ENCODE measurements around the gene TAS2R40. TPM values are rescaled to one million over a fixed set of nuclear protein-coding genes. Genes with fewer than 3 reads are reported as not detected.

The TAS2R40 gene
- total RNA-seq, 2 donors from 2014 or later, result not detected

DNA sequence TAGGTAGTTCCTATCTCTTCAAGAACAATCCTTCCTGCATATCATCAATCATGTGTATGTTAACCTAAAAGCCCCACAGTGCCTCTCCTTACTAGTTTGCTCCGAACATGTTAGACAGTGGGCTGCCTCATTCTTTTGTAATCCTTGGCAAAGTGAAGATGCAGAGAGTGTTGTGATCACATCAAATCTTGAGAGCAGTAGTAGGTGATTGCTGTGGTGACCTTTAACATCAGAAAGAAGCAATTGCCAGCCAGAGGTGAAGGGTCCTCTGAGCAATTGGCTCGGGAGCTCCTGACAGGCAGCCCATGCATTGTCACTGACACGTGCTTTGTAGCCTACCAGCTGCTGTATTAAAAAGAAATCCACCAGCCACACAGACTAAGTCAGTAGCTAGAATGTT is 21.8 kb downstream of the TAS2R40 start:
- Histone ChIP-seq H3K9ac (ENCODE audit: extremely low read depth, low read length, poor library complexity, severe bottlenecking) (no peak overlapping the region), H3K4me3 (ENCODE audit: low read length) (no peak overlapping the region), H3K27ac (ENCODE audit: low read depth, low read length) (no peak overlapping the region), H3K27me3 (ENCODE audit: control insufficient read depth, insufficient read depth, low read length, poor library complexity, severe bottlenecking) (no peaks in the 10 kb centered on the region), H3K4me1 (ENCODE audit: control insufficient read depth, insufficient read depth, low read length) (no peaks in the 10 kb centered on the region), H3K36me3 (ENCODE audit: control insufficient read depth, insufficient read depth, low read length) (no peaks in the 10 kb centered on the region), H3K9me3 (ENCODE audit: control insufficient read depth, low read length) (no peaks in the 10 kb centered on the region)
- Mint-ChIP-seq H3K4me3 (no peak overlapping the region), H3K27me3 (ENCODE audit: insufficient read depth) (peaks cover 16% of the 10 kb centered on the region), H3K27ac (no peak overlapping the region), H3K36me3 (ENCODE audit: low read depth) (no peaks in the 10 kb centered on the region), H3K4me1 (peaks cover 2% of the 10 kb centered on the region), H3K9me3 (no peaks in the 10 kb centered on the region)
- WGBS, 2 experiments (ENCODE audit: insufficient coverage in 1 of 2, insufficient read length in 1 of 2), result 76% methylated on average over 3 of the region's 3 CpGs; no CpG with 5 or more reads in 1 of the 2 experiments
- no peak for DNase-seq
- TF ChIP-seq, protein P1, sequence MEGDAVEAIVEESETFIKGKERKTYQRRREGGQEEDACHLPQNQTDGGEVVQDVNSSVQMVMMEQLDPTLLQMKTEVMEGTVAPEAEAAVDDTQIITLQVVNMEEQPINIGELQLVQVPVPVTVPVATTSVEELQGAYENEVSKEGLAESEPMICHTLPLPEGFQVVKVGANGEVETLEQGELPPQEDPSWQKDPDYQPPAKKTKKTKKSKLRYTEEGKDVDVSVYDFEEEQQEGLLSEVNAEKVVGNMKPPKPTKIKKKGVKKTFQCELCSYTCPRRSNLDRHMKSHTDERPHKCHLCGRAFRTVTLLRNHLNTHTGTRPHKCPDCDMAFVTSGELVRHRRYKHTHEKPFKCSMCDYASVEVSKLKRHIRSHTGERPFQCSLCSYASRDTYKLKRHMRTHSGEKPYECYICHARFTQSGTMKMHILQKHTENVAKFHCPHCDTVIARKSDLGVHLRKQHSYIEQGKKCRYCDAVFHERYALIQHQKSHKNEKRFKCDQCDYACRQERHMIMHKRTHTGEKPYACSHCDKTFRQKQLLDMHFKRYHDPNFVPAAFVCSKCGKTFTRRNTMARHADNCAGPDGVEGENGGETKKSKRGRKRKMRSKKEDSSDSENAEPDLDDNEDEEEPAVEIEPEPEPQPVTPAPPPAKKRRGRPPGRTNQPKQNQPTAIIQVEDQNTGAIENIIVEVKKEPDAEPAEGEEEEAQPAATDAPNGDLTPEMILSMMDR (conservative IDR thresholded peaks at IDR 0.05), result no peak

DNA sequence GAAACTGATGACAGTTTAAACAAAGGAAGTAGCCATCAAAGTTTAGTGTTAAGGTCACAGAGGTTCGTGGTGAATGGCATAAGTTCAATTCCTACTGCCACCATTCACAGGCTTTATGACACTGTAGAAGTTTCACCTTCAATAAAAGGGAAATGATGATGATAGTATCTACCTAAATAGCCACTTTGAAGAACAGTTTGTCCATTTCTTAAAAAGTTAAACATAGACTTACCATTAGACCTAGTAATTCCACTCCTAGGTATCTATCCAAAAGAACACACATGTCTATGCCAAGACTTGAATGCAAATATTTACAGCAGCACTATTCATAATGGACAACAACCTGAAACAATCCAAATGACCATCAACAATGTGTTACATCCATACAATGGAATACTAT is 22.5 kb downstream of the TAS2R40 start:
- no peak overlapping the region for H3K4me3 Mint-ChIP-seq
- no peaks in the 10 kb centered on the region for H3K36me3 Mint-ChIP-seq (ENCODE audit: low read depth)
- no peaks in the 10 kb centered on the region for H3K9me3 Mint-ChIP-seq

DNA sequence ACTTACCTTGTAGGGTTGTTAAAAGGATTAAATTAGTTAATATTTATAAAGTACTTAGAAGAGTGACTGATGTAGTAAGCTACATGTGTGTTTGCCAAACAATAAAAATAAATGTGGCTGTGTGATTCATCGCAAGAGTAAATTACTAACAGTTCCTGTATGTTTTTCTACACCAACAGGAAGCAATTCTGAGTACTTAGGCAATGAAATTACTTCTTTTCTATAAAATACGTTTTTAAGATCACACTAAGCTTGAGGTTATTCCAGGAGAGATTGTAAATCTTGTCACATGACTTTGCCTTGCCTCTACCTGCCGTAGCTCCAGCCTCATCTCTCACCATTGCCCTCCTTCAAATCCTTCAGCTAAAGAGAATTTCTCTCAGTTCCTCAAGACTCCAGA is 23.3 kb downstream of the TAS2R40 start:
- Mint-ChIP-seq H3K4me1 (peaks cover 2% of the 10 kb centered on the region), H3K27ac (no peak overlapping the region), H3K27me3 (ENCODE audit: insufficient read depth) (peaks cover 16% of the 10 kb centered on the region), H3K4me3 (no peak overlapping the region), H3K9me3 (no peaks in the 10 kb centered on the region), H3K36me3 (ENCODE audit: low read depth) (no peaks in the 10 kb centered on the region)
- no peak for DNase-seq
- TF ChIP-seq, protein P1 (conservative IDR thresholded peaks at IDR 0.05), result no peak
- H3K9ac ChIP-seq (ENCODE audit: extremely low read depth, low read length, poor library complexity, severe bottlenecking), result no peak overlapping the region
- no peaks in the 10 kb centered on the region for H3K27me3 ChIP-seq (ENCODE audit: control insufficient read depth, insufficient read depth, low read length, poor library complexity, severe bottlenecking)
- no peak overlapping the region for H3K4me3 ChIP-seq (ENCODE audit: low read length)
- H3K4me1 ChIP-seq (ENCODE audit: control insufficient read depth, insufficient read depth, low read length), result no peaks in the 10 kb centered on the region
- 82 to 86% methylated on average over 1 to 3 of the region's 3 CpGs for WGBS, 2 experiments (ENCODE audit: insufficient coverage in 1 of 2, insufficient read length in 1 of 2)
- H3K27ac ChIP-seq (ENCODE audit: low read depth, low read length), result no peak overlapping the region
- no peaks in the 10 kb centered on the region for H3K9me3 ChIP-seq (ENCODE audit: control insufficient read depth, low read length)
- H3K36me3 ChIP-seq (ENCODE audit: control insufficient read depth, insufficient read depth, low read length), result no peaks in the 10 kb centered on the region

More for the DNA sequence above, 22.5 kb downstream of the TAS2R40 start:
- Histone ChIP-seq H3K27ac (ENCODE audit: low read depth, low read length) (no peak overlapping the region), H3K4me1 (ENCODE audit: control insufficient read depth, insufficient read depth, low read length) (no peaks in the 10 kb centered on the region), H3K4me3 (ENCODE audit: low read length) (no peak overlapping the region), H3K9ac (ENCODE audit: extremely low read depth, low read length, poor library complexity, severe bottlenecking) (no peak overlapping the region), H3K9me3 (ENCODE audit: control insufficient read depth, low read length) (no peaks in the 10 kb centered on the region), H3K36me3 (ENCODE audit: control insufficient read depth, insufficient read depth, low read length) (no peaks in the 10 kb centered on the region), H3K27me3 (ENCODE audit: control insufficient read depth, insufficient read depth, low read length, poor library complexity, severe bottlenecking) (no peaks in the 10 kb centered on the region)
- 86% methylated on average over 1 of the region's 1 CpG for WGBS, 2 experiments (ENCODE audit: insufficient coverage in 1 of 2, insufficient read length in 1 of 2)
- Mint-ChIP-seq H3K27me3 (ENCODE audit: insufficient read depth) (peaks cover 16% of the 10 kb centered on the region), H3K4me1 (peaks cover 2% of the 10 kb centered on the region), H3K27ac (no peak overlapping the region)
- no peak for DNase-seq
- TF ChIP-seq, protein P1 (conservative IDR thresholded peaks at IDR 0.05), result no peak

Measured in endodermal cell (in vitro differentiated cells).